Endothelial cell of coronary artery (primary cell): Measurements from ENCODE around the gene OR2K2. TPM values are rescaled to one million over a fixed set of nuclear protein-coding genes. Genes with fewer than 3 reads are reported as not detected.

Experiments used
- total RNA-seq: library from RNA; depleted of rRNA; stranded (reverse); fragments of >200 nt; gene quantifications from 2 replicates; pipeline ENCODE4 v1.2.3, GENCODE V29; 2014

OR2K2 gene
- total RNA-seq = not detected in 2 replicates

GRCh38 chr9:111330124-111330523 lies at the start of gene OR2K2:
Gene OR2K2 (minus strand): TSS chr9:111330224. CDS start chr9:111328433, 1,791 bp downstream.

Other genes with a start within 250 kb of the OR2K2 start
- gene ECPAS, start 154.2 kb upstream of the OR2K2 start, total RNA-seq = 99.1 and 142 TPM in 2 replicates
- gene ZNF483, start 195.0 kb upstream of the OR2K2 start, total RNA-seq = 1.3 and 1.8 TPM in 2 replicates